HG02973 (cell line): Measurements from ENCODE around the gene NELL1.

ENCODE experiments used
- ATAC-seq: cut with Tn5 transposase; IDR thresholded peaks from one replicate; pipeline ENCODE4 v1.9.1; 2021; ENCODE audit warnings: moderate library complexity; ENCODE audit not compliant: unreplicated experiment

Gene NELL1

GRCh38 chr11:20864628-20865027 lies 195.2 kb downstream of the NELL1 start:
- no peak for ATAC-seq

GRCh38 chr11:20865161-20865560 lies 195.8 kb downstream of the NELL1 start:
- no peak for ATAC-seq

DNA sequence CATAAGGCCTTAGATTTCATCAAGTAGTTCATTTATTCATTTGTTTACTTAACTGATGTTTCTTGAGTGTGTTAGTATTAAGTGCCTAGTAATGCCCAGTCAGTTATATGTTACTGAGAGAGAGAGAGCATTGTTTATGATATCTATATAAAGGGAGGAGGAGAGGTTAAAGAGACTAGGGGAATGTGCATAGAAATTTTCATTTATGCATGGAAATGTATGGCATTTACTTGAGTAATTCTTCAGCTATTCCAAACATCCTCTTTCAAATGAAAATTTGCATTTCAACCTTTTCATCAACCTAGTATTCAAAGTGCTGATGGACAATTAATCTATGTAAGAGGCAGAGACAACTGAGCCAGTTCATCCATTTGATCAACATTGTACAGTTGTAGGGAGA lies 199.7 kb downstream of the NELL1 start:
- no peak for ATAC-seq

DNA sequence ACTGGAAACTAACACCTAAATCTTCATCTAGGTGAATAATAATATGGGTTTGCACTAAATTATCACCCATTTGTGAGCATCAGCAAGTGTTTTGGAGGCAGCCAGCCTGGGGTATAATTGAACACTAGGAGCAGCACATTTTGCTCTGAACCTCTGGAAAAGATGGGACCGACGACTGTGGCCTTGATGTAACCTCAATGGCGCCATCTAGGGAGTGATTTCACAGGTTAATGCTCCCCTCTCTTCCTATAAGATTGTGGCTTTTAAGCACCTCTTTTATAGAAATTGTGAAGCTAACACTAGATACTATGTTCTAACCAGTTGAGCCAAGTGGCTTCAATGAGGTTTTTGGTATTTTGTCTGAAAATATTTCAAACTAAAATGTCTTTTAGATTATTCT lies 203.7 kb downstream of the NELL1 start:
- no peak for ATAC-seq

GRCh38 chr11:20874358-20874757 lies 205.0 kb downstream of the NELL1 start:
- no peak for ATAC-seq

GRCh38 chr11:20875889-20876288 lies 206.5 kb downstream of the NELL1 start:
- ATAC-seq = no peak

- no peak for ATAC-seq
These were observed 207.4 kb downstream of the NELL1 start for GRCh38 chr11:20876738-20877137.

- no peak for ATAC-seq
These were observed 210.7 kb downstream of the NELL1 start for GRCh38 chr11:20880094-20880493.

- ATAC-seq = no peak
These were observed 212.1 kb downstream of the NELL1 start for GRCh38 chr11:20881328-20882079.

DNA sequence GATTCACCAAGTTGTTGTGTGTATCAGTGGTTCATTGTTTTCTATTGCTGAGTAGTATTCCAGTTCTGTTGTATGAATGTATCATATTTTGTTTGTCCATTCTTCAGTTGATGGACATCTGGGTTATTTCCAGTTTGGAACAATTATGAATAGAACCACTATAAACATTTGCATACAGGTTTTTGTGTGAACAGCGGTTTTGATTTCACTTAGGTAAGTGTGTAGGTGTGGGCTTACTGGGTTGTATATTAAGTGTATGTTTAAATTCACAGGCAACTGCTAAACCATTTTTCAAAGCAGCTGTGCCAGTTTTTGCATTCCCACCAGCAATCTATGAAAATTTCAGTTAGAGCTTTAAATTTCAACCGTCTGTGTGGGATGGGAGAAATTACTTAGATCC lies 217.8 kb downstream of the NELL1 start:
- no peak for ATAC-seq

GRCh38 chr11:20894296-20894695 lies 224.9 kb downstream of the NELL1 start:
- no peak for ATAC-seq

GRCh38 chr11:20909995-20910726 lies 240.8 kb downstream of the NELL1 start:
- no peak for ATAC-seq

GRCh38 chr11:20910733-20911132 lies 241.3 kb downstream of the NELL1 start:
- no peak for ATAC-seq

- no peak for ATAC-seq
These were observed 242.9 kb downstream of the NELL1 start for GRCh38 chr11:20912065-20912821.

DNA sequence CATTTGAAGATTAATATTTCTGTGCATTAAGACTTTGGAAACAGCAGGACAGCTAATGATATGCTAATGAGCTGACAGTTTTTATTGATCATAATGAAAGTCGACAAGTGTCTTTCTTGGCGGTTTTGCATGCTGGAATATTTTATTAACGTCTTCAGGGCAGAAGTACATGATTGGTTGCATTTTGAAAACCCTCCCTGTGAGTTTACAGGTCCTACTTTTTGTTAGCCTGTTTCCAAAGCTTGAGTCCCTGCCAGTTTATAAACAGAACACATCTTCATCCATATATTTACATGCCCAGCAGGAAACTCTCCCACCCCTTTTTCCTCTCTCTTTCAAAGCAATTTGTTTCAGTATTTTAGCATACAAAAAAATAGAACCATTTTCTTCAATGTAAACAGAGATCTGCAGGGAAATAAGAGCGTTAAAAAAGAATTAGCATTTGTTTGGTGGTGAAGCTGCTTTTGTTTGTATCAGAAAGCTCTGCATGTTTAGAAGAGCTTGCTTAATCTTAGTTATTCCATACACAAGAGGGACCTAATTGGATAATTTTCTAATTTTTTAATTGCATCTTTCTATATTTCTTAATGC lies 243.6 kb downstream of the NELL1 start:
- no peak for ATAC-seq

DNA sequence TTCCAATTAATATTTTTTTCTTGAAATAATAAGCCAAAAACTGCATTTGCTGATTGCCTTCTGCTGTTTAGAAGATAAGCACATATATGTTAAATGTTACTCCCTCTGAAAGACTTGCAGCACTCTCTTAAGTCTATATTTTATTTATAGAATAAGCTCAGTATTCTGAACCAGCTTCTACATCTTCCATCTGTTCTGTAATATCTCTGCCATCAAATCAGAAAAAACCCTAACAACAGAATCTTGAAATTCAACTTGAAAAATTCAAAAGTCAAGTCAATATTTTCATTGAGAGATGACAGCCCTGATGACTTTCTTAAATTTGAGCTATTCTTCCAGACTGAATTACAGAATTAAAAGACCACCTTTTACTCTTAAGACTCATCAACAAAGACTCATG lies 247.9 kb downstream of the NELL1 start:
- no peak for ATAC-seq

- no peak for ATAC-seq
These were observed 257.6 kb downstream of the NELL1 start for GRCh38 chr11:20926799-20927540.

- no peak for ATAC-seq
These were observed 261.6 kb downstream of the NELL1 start for GRCh38 chr11:20931029-20931428.

DNA sequence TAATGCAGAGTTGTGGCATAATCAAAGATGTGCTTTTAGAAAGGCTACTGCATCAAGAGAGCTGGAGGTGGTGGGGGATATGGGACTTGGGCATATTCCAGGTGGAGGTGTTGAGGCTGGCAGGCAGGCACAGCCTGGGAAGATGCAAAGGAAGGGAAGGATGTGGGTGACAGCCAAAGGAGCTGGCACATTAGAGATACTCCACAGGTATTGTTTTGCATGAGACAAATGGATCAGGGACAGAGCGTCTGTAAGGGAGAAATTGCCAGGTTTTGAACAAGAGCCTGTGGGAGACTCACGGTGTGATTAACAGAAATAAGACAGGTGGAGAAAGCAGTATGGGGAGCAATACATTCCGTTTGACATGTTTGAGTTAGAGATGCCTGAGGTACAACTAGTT lies 263.7 kb downstream of the NELL1 start:
- ATAC-seq = no peak

DNA sequence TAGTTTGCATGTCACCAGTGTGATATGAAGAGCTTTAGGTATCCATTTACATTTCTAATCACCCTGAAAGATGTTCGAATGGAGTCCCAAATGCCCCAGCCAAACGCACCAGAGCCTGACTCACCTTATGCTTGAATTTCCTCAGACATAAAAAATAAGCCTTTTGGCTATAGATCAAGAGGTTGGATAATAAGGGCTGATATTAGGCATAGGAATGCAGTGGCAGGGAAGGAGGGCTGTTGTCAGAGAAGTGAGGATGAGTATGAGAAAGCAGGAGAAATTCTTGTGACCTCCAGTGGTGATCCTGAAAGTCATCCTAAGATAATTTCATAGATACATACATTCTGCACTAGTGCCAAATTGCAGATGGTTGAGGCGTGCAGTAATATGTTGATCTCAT lies 264.6 kb downstream of the NELL1 start:
- no peak for ATAC-seq

GRCh38 chr11:20934516-20934915 lies 265.1 kb downstream of the NELL1 start:
- no peak for ATAC-seq
